ENCODE data around the gene OR51B4. TPM values are rescaled to one million over a fixed set of nuclear protein-coding genes. Genes with fewer than 3 reads are reported as not detected.

OR51B4 gene
- total and polyA plus RNA-seq, 2 of the 13 experiments (the other 11 are each of a cell fraction or from before 2014, with no cell fraction given), result 0.11 to 0.33 TPM

- FAIRE-seq (no peak), DNase-seq (ENCODE audit: low spot score) (no peak), ATAC-seq (no peak)
- Histone ChIP-seq H3K9me3 (ENCODE audit: low read length) (no peaks in the 10 kb centered on the region), H3K27ac (ENCODE audit: extremely low read length, insufficient read depth, low read length) (no peak overlapping the region), H3K79me2 (ENCODE audit: insufficient read depth, low read length) (no peaks in the 10 kb centered on the region), H3K4me2 (ENCODE audit: low read depth, low read length) (no peak overlapping the region), H2AFZ (ENCODE audit: low read length) (no peak overlapping the region), H3K36me3 (replicated peaks in 1 of 2; ENCODE audit: control insufficient read depth in 1 of 2, insufficient read depth in 2 of 2, low read length in 2 of 2) (no peaks in the 10 kb centered on the region), H3K4me1 (ENCODE audit: insufficient read depth, low read length) (no peaks in the 10 kb centered on the region), H4K20me1 (ENCODE audit: insufficient read depth, low read length) (no peaks in the 10 kb centered on the region), H3K27me3 (ENCODE audit: control insufficient read depth in 1 of 2, insufficient read depth in 2 of 2, low read length in 2 of 2) (no peaks in the 10 kb centered on the region), H3K4me3 (replicated peaks in 1 of 3; ENCODE audit: insufficient read depth in 1 of 3, low read depth in 2 of 3, low read length in 3 of 3) (no peak overlapping the region), H3K9ac (ENCODE audit: insufficient read depth, low read depth, low read length) (no peak overlapping the region)
- ChIA-PET CTCF (ENCODE audit: low intra/inter-chr PET ratio, low total read pairs) (no interaction called here), POLR2A (no interaction called here)
- intact Hi-C loops (cut with micrococcal nuclease; ENCODE audit: unreplicated experiment), result no loop called here
- WGBS (ENCODE audit: low lambda C conversion rate), result 0% methylated on average over 6 of the region's 6 CpGs
- no peak for TF ChIP-seq ZNF124 (CRISPR knock-in tag; IDR thresholded peaks at IDR 0.05)
- no peak for TF ChIP-seq ZNF891 (CRISPR knock-in tag; IDR thresholded peaks at IDR 0.05)
- TF ChIP-seq YEATS4 (CRISPR knock-in tag; IDR thresholded peaks at IDR 0.05; ENCODE audit: borderline replicate concordance), result no peak
- TF ChIP-seq SNAPC2 (CRISPR knock-in tag; IDR thresholded peaks at IDR 0.05), result no peak
- no peak for TF ChIP-seq CCDC6 (CRISPR knock-in tag; IDR thresholded peaks at IDR 0.05)
- in situ Hi-C loops (cut with HindIII; ENCODE audit: extremely low pct_ligation_motif_present, low pct_unique_long_range_greater_than_20kb), result no loop called here
- BruUV-seq (replicated peaks), result no TSS peak
Measured at GRCh38 chr11:5288906-5289550, 12.7 kb downstream of the OR51B4 start.

- Histone ChIP-seq H4K20me1 (ENCODE audit: insufficient read depth, low read length) (no peaks in the 10 kb centered on the region), H3K36me3 (replicated peaks in 1 of 2; ENCODE audit: control insufficient read depth in 1 of 2, insufficient read depth in 2 of 2, low read length in 2 of 2) (no peaks in the 10 kb centered on the region), H3K27ac (ENCODE audit: extremely low read length, insufficient read depth, low read length) (no peak overlapping the region), H3K4me1 (ENCODE audit: insufficient read depth, low read length) (no peaks in the 10 kb centered on the region), H3K79me2 (ENCODE audit: insufficient read depth, low read length) (no peaks in the 10 kb centered on the region), H3K9ac (ENCODE audit: insufficient read depth, low read depth, low read length) (no peak overlapping the region), H3K4me2 (ENCODE audit: low read depth, low read length) (no peak overlapping the region), H2AFZ (ENCODE audit: low read length) (no peak overlapping the region), H3K4me3 (replicated peaks in 1 of 3; ENCODE audit: insufficient read depth in 1 of 3, low read depth in 2 of 3, low read length in 3 of 3) (no peak overlapping the region), H3K27me3 (ENCODE audit: control insufficient read depth in 1 of 2, insufficient read depth in 2 of 2, low read length in 2 of 2) (no peaks in the 10 kb centered on the region), H3K9me3 (ENCODE audit: low read length) (no peaks in the 10 kb centered on the region)
- WGBS (ENCODE audit: low lambda C conversion rate), result 19% methylated on average over 7 of the region's 7 CpGs
- CTCF ChIA-PET (ENCODE audit: low intra/inter-chr PET ratio, low total read pairs), result no interaction called here
- FAIRE-seq (no peak), DNase-seq (ENCODE audit: low spot score) (no peak), ATAC-seq (no peak)
- TF ChIP-seq TEF (CRISPR knock-in tag; IDR thresholded peaks at IDR 0.05), result no peak
- no peak for TF ChIP-seq SRSF4 (IDR thresholded peaks at IDR 0.05; ENCODE audit: low read depth, low read length, poor library complexity, severe bottlenecking)
- no peak for TF ChIP-seq KDM2A (CRISPR knock-in tag; IDR thresholded peaks at IDR 0.05; ENCODE audit: borderline replicate concordance, low read depth)
- TF ChIP-seq NFE2L1 (CRISPR knock-in tag; IDR thresholded peaks at IDR 0.05; ENCODE audit: borderline replicate concordance), result no peak
- TF ChIP-seq NBN (conservative IDR thresholded peaks at IDR 0.05), result no peak
- no TSS peak for BruUV-seq (replicated peaks)
- intact Hi-C loops (cut with micrococcal nuclease; ENCODE audit: unreplicated experiment) (no loop called here), in situ Hi-C loops (cut with HindIII; ENCODE audit: extremely low pct_ligation_motif_present, low pct_unique_long_range_greater_than_20kb) (no loop called here)
- POLR2A ChIA-PET, result no interaction called here
Measured at GRCh38 chr11:5288108-5288905, 13.4 kb downstream of the OR51B4 start.

Data from HepG2 (cell line).